IMR-90 (cell line): ENCODE measurements around the gene MKRN2OS. TPM values are rescaled to one million over a fixed set of nuclear protein-coding genes. Genes with fewer than 3 reads are reported as not detected.

Experiments used
- ATAC-seq: fragments of 200-7000 bp; cut with Tn5 transposase; 2 replicates; pipeline ENCODE4 v1.9.1; 2020; ENCODE audit warnings: low read depth, mild to moderate bottlenecking, moderate library complexity
- BruUV-seq: library from RNA; stranded (reverse); fragments of 400-500 nt; replicated peaks from 2 replicates; lab custom pipeline; 2021; lab: Mats Ljungman, UMichigan
- CTCF ChIA-PET: fragments of 300-600 bp; formaldehyde crosslinking; extraction: SDS; loops from one replicate; lab custom pipeline; 2021; ENCODE audit warnings: antibody characterized with exemption; lab: Yijun Ruan, JAX
- POLR2A ChIA-PET: fragments of 300-600 bp; sonication (Branson Sonifier 250); formaldehyde crosslinking; loops from one replicate; lab custom pipeline; 2022; ENCODE audit warnings: antibody characterized with exemption; ENCODE audit not compliant: unreplicated experiment; lab: Charles Lee
- DNase-seq: peaks from one replicate; pipeline ENCODE4 v3.0.0; 2013
- H2AFZ ChIP-seq: replicated peaks from 2 replicates; pipeline ENCODE3; 2013; ENCODE audit warnings: low read length, mild to moderate bottlenecking; ENCODE audit not compliant: poor library complexity
- H2AK5ac ChIP-seq: 2 replicates; pipeline ENCODE4 v1.6.1; 2013; ENCODE audit warnings: low read depth, low read length, inconsistent platforms
- H2AK9ac ChIP-seq: replicated peaks from 2 replicates; pipeline ENCODE3; 2013; ENCODE audit warnings: mild to moderate bottlenecking, low read depth, low read length, moderate library complexity; ENCODE audit not compliant: poor library complexity
- H2BK120ac ChIP-seq: 2 replicates; pipeline ENCODE4 v1.6.1; 2013; ENCODE audit warnings: low read depth, low read length, inconsistent platforms
- H2BK15ac ChIP-seq: 3 replicates; pipeline ENCODE4 v1.6.1; 2013; ENCODE audit warnings: low read depth, low read length, inconsistent platforms
- H2BK20ac ChIP-seq: 2 replicates; pipeline ENCODE4 v1.6.1; 2013; ENCODE audit warnings: low read depth, mild to moderate bottlenecking, inconsistent platforms, low read length, moderate library complexity
- H2BK5ac ChIP-seq: 2 replicates; pipeline ENCODE4 v1.6.1; 2013; ENCODE audit warnings: mild to moderate bottlenecking, low read depth, low read length, inconsistent platforms; ENCODE audit not compliant: poor library complexity, severe bottlenecking
- H3K14ac ChIP-seq: replicated peaks from 2 replicates; pipeline ENCODE4 v1.6.1; 2013; ENCODE audit warnings: low read depth, low read length, inconsistent platforms
- H3K18ac ChIP-seq: 2 replicates; pipeline ENCODE4 v1.6.1; 2013; ENCODE audit warnings: low read depth, low read length, control low read depth
- H3K23ac ChIP-seq: 2 replicates; pipeline ENCODE4 v1.6.1; 2013; ENCODE audit warnings: low read depth, low read length, inconsistent platforms
- H3K27ac ChIP-seq: 2 replicates; pipeline ENCODE4 v1.5.1; 2013; ENCODE audit warnings: mild to moderate bottlenecking, control low read depth, low read length; ENCODE audit not compliant: insufficient read depth
- H3K27me3 ChIP-seq: 2 replicates; pipeline ENCODE4 v1.6.1; 2013; ENCODE audit warnings: low read length; ENCODE audit not compliant: control insufficient read depth, insufficient read depth
- H3K36me3 ChIP-seq: 2 replicates; pipeline ENCODE4 v1.6.1; 2013; ENCODE audit warnings: low read length, mixed read lengths; ENCODE audit not compliant: control insufficient read depth, insufficient read depth
- H3K4ac ChIP-seq: 2 replicates; pipeline ENCODE4 v1.6.1; 2013; ENCODE audit warnings: low read depth, low read length, inconsistent platforms
- H3K4me1 ChIP-seq: 2 replicates; pipeline ENCODE4 v1.6.1; 2013; ENCODE audit warnings: low read length, mixed read lengths; ENCODE audit not compliant: control insufficient read depth, insufficient read depth
- H3K4me2 ChIP-seq: 2 replicates; pipeline ENCODE4 v1.6.1; 2013; ENCODE audit warnings: low read depth, mild to moderate bottlenecking, control low read depth, low read length, moderate library complexity
- H3K4me3 ChIP-seq: 2 replicates; pipeline ENCODE4 v1.5.1; 2013; ENCODE audit warnings: low read depth, mild to moderate bottlenecking, control low read depth, low read length, moderate library complexity; ENCODE audit not compliant: insufficient read depth
- H3K56ac ChIP-seq: 2 replicates; pipeline ENCODE4 v1.6.1; 2013; ENCODE audit warnings: low read length, inconsistent platforms; ENCODE audit not compliant: insufficient read depth; ENCODE audit errors: extremely low read depth
- H3K79me1 ChIP-seq, 2 experiments: 2 replicates each; pipeline ENCODE4 v1.6.1; 2013; ENCODE audit warnings: low read length in 2 of 2, inconsistent platforms in 1 of 2, low read depth in 1 of 2
- H3K9ac ChIP-seq: 2 replicates; pipeline ENCODE4 v1.6.1; 2013; ENCODE audit warnings: low read depth, low read length, control low read depth
- H3K9me1 ChIP-seq: 2 replicates; pipeline ENCODE4 v1.6.1; 2013; ENCODE audit warnings: low read length, inconsistent platforms; ENCODE audit not compliant: insufficient read depth
- H3K9me3 ChIP-seq: 2 replicates; pipeline ENCODE4 v1.6.1; 2013; ENCODE audit warnings: low read length; ENCODE audit not compliant: control insufficient read depth, insufficient read depth
- H4K20me1 ChIP-seq: 2 replicates; pipeline ENCODE4 v1.6.1; 2013; ENCODE audit warnings: low read length, inconsistent platforms; ENCODE audit not compliant: insufficient read depth
- H4K5ac ChIP-seq: 2 replicates; pipeline ENCODE4 v1.6.1; 2013; ENCODE audit warnings: mild to moderate bottlenecking, low read depth, low read length, control low read depth
- H4K8ac ChIP-seq, 2 experiments: 2 replicates each; pipeline ENCODE4 v1.6.1; 2013; ENCODE audit warnings: low read depth in 2 of 2, low read length in 2 of 2, control low read depth in 1 of 2, inconsistent platforms in 1 of 2
- H4K91ac ChIP-seq: 2 replicates; pipeline ENCODE4 v1.6.1; 2013; ENCODE audit warnings: low read depth, low read length, inconsistent platforms; ENCODE audit not compliant: insufficient read depth
- BHLHE40 ChIP-seq: fragments of 150-350 bp; IDR thresholded peaks from 2 replicates; pipeline ENCODE4 v1.6.1; 2016; ENCODE audit warnings: mild to moderate bottlenecking, low read depth, low read length
- CEBPB ChIP-seq: IDR thresholded peaks from 2 replicates; pipeline ENCODE4 v1.6.1; 2012; ENCODE audit warnings: low read depth, low read length, improper control_type of control experiment
- CHD1 ChIP-seq: IDR thresholded peaks from 2 replicates; pipeline ENCODE4 v1.6.1; 2012; ENCODE audit warnings: low read depth, low read length, improper control_type of control experiment
- FOS ChIP-seq: fragments of 150-350 bp; IDR thresholded peaks from 2 replicates; pipeline ENCODE4 v1.6.1; 2016; ENCODE audit warnings: low read depth, low read length
- MAFK ChIP-seq: IDR thresholded peaks from 2 replicates; pipeline ENCODE4 v1.6.1; 2012; ENCODE audit warnings: low read depth, low read length, improper control_type of control experiment
- MAZ ChIP-seq: IDR thresholded peaks from 2 replicates; pipeline ENCODE4 v1.6.1; 2012; ENCODE audit warnings: low read depth, mild to moderate bottlenecking, low read length, improper control_type of control experiment, moderate library complexity, borderline replicate concordance
- NFE2L2 ChIP-seq: fragments of 150-350 bp; IDR thresholded peaks from 2 replicates; pipeline ENCODE4 v1.6.1; 2016; ENCODE audit warnings: low read depth, mild to moderate bottlenecking, low read length
- POLR2A ChIP-seq: IDR thresholded peaks from 2 replicates; pipeline ENCODE4 v1.6.1; 2012; ENCODE audit warnings: mild to moderate bottlenecking, low read depth, low read length
- RAD21 ChIP-seq: IDR thresholded peaks from 2 replicates; pipeline ENCODE4 v1.6.1; 2012; ENCODE audit warnings: low read length, improper control_type of control experiment
- RFX5 ChIP-seq: IDR thresholded peaks from 2 replicates; pipeline ENCODE4 v1.8.0; 2012; ENCODE audit warnings: low read depth, mild to moderate bottlenecking, low read length, moderate library complexity
- SMC3 ChIP-seq: fragments of 150-350 bp; IDR thresholded peaks from 2 replicates; pipeline ENCODE4 v1.6.1; 2016; ENCODE audit warnings: low read depth, mild to moderate bottlenecking, antibody characterized with exemption, low read length, moderate library complexity
- WGBS, 2 experiments: methylation state at CpG; one replicate each; pipeline versions ENCODE4 v1.1.5 to v1.1.7; 2013; ENCODE audit warnings: missing lambda C conversion rate in 2 of 2; ENCODE audit not compliant: insufficient read length in 1 of 2; ENCODE audit errors: extremely low coverage in 2 of 2; 5-methylcytosine and 5-hydroxymethylcytosine counted together
- dilution Hi-C: fragments of 300-500 bp; cut with HindIII; formaldehyde crosslinking; loops from one replicate; pipeline ENCODE4 v1.14.3; 2018; ENCODE audit warnings: low sequenced_read_pairs; ENCODE audit not compliant: unreplicated experiment
- in situ Hi-C: fragments of 300-500 bp; cut with MboI; formaldehyde crosslinking; loops from 3 replicates; pipeline ENCODE4 v1.14.3; 2019; ENCODE audit warnings: low sequenced_read_pairs, inconsistent platforms, mixed read lengths
- intact Hi-C: fragments of 100-400 bp; cut with micrococcal nuclease; formaldehyde crosslinking; loops from 2 replicates; pipeline ENCODE4 v1.10.0; 2022
- polyA plus RNA-seq, 3 experiments: library from polyadenylated mRNA; depleted of rRNA; stranded (reverse); fragments of >200 nt; gene quantifications; 2 replicates each; pipeline ENCODE4 v1.2.3, GENCODE V29; 2012; ENCODE audit warnings: low replicate concordance in 1 of 3
- total RNA-seq: library from RNA; depleted of rRNA; stranded (reverse); fragments of >200 nt; gene quantifications from 2 replicates; pipeline ENCODE4 v1.2.3, GENCODE V29; 2012
- TF ChIP-seq, protein P1 (sequence below): conservative IDR thresholded peaks from 2 replicates; pipeline ENCODE4 v1.5.1; 2012; ENCODE audit warnings: mild to moderate bottlenecking, low read depth, low read length, improper control_type of control experiment
- TF ChIP-seq, protein P2 (sequence below): fragments of 150-350 bp; IDR thresholded peaks from 2 replicates; pipeline ENCODE4 v1.6.1; 2016; ENCODE audit warnings: low read depth, mild to moderate bottlenecking, low read length, moderate library complexity, borderline replicate concordance

MKRN2OS gene
- total and polyA plus RNA-seq, 2 of the 4 experiments (the other 2 are of a cell fraction) = not detected

DNA sequence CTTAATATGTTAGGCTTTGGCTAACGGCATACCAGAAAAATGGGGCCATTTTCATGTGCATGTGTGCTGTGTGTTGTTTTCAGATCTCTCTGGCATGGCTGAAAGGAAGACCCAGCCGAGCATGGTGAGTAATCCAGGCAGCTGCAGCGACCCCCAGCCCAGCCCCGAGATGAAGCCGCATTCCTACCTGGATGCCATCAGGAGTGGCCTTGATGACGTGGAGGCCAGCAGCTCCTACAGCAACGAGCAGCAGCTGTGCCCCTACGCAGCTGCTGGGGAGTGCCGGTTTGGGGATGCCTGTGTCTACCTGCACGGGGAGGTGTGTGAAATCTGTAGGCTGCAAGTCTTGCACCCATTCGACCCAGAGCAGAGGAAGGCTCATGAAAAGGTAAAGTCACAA, 26.7 kb upstream of the MKRN2OS start:
- H2BK5ac ChIP-seq = no peak overlapping the region
- TF ChIP-seq CHD1 = no peak
- no peak for TF ChIP-seq SMC3
- TF ChIP-seq RAD21 = no peak
- no peak for TF ChIP-seq NFE2L2
- TF ChIP-seq POLR2A = no peak
- TF ChIP-seq MAFK = no peak
- TF ChIP-seq, protein P1, sequence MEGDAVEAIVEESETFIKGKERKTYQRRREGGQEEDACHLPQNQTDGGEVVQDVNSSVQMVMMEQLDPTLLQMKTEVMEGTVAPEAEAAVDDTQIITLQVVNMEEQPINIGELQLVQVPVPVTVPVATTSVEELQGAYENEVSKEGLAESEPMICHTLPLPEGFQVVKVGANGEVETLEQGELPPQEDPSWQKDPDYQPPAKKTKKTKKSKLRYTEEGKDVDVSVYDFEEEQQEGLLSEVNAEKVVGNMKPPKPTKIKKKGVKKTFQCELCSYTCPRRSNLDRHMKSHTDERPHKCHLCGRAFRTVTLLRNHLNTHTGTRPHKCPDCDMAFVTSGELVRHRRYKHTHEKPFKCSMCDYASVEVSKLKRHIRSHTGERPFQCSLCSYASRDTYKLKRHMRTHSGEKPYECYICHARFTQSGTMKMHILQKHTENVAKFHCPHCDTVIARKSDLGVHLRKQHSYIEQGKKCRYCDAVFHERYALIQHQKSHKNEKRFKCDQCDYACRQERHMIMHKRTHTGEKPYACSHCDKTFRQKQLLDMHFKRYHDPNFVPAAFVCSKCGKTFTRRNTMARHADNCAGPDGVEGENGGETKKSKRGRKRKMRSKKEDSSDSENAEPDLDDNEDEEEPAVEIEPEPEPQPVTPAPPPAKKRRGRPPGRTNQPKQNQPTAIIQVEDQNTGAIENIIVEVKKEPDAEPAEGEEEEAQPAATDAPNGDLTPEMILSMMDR = no peak
- TF ChIP-seq BHLHE40 = no peak
- no peak for TF ChIP-seq RFX5
- TF ChIP-seq MAZ = no peak
- TF ChIP-seq, protein P2, sequence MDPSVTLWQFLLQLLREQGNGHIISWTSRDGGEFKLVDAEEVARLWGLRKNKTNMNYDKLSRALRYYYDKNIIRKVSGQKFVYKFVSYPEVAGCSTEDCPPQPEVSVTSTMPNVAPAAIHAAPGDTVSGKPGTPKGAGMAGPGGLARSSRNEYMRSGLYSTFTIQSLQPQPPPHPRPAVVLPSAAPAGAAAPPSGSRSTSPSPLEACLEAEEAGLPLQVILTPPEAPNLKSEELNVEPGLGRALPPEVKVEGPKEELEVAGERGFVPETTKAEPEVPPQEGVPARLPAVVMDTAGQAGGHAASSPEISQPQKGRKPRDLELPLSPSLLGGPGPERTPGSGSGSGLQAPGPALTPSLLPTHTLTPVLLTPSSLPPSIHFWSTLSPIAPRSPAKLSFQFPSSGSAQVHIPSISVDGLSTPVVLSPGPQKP = no peak
- no peak for TF ChIP-seq CEBPB
- no peak for TF ChIP-seq FOS
- H2BK20ac ChIP-seq = no peak overlapping the region
- H4K91ac ChIP-seq = no peak overlapping the region
- no peak overlapping the region for H3K18ac ChIP-seq
- peaks cover 45 to 75% of the 10 kb centered on the region in 2 experiments for H3K79me1 ChIP-seq
- no peak overlapping the region for H3K9ac ChIP-seq
- no peak overlapping the region for H3K4ac ChIP-seq
- H3K36me3 ChIP-seq = peaks cover 55% of the 10 kb centered on the region
- no TSS peak for BruUV-seq
- DNase-seq (no peak), ATAC-seq (no peak)
- no peak overlapping the region for H2AK5ac ChIP-seq
- no peak overlapping the region for H3K23ac ChIP-seq
- no peak overlapping the region for H3K14ac ChIP-seq
- intact Hi-C loops = no loop called here
- ChIA-PET POLR2A (no interaction called here), CTCF (no interaction called here)
- H3K4me2 ChIP-seq = no peak overlapping the region
- H3K9me1 ChIP-seq = peaks cover 22% of the 10 kb centered on the region
- no peak overlapping the region for H3K56ac ChIP-seq
- no peak overlapping the region for H4K5ac ChIP-seq
- no peak overlapping the region for H2BK15ac ChIP-seq
- H3K27ac ChIP-seq = no peak overlapping the region
- 93% methylated on average over 2 of the region's 11 CpGs; no CpG with 5 or more reads in 1 of the 2 experiments for WGBS, 2 experiments
- H4K20me1 ChIP-seq = peaks cover 52% of the 10 kb centered on the region
- no peak overlapping the region for H2AFZ ChIP-seq
- H2AK9ac ChIP-seq = no peak overlapping the region
- no peaks in the 10 kb centered on the region for H3K27me3 ChIP-seq
- dilution Hi-C loops = no loop called here
- in situ Hi-C loops = no loop called here
- H3K4me1 ChIP-seq = peaks cover 19% of the 10 kb centered on the region
- H4K8ac ChIP-seq = no peak overlapping the region
- H3K9me3 ChIP-seq = no peaks in the 10 kb centered on the region
- H2BK120ac ChIP-seq = no peak overlapping the region
- H3K4me3 ChIP-seq = no peak overlapping the region
